Heart left ventricle (tissue), 16 donors: Measurements from ENCODE around the gene FBXW4. TPM values are rescaled to one million over a fixed set of nuclear protein-coding genes. Genes with fewer than 3 reads are reported as not detected.

ENCODE experiments used
- ATAC-seq, 4 donors: fragments of 200-7000 bp; cut with Tn5 transposase; one replicate each; pipeline ENCODE4 v1.9.1; 2020 to 2022; ENCODE audit warnings: moderate library complexity in 4 of 4, mild to moderate bottlenecking in 3 of 4, moderate number of reproducible peaks in 1 of 4
- DNase-seq, 5 donors: peaks; one replicate each; pipeline ENCODE4 v3.0.0-alpha.2; 2020
- H3K27ac ChIP-seq, 12 donors: fragments of 200-600 bp; sonication (generic) in 4 of 12; one replicate each; pipeline versions ENCODE4 v1.5.0 to v1.8.0; 2016 to 2022; ENCODE audit warnings: mild to moderate bottlenecking in 2 of 12
- H3K27me3 ChIP-seq, 9 donors: fragments of 200-600 bp; sonication (generic) in 2 of 9; one replicate each; pipeline versions ENCODE4 v1.5.1 to v1.8.0; 2016 to 2022; ENCODE audit warnings: mild to moderate bottlenecking in 3 of 9
- H3K36me3 ChIP-seq, 9 donors: fragments of 200-600 bp; sonication (generic) in 2 of 9; one replicate each; pipeline versions ENCODE4 v1.5.0 to v1.8.0; 2018 to 2022; ENCODE audit warnings: mild to moderate bottlenecking in 2 of 9
- H3K4me1 ChIP-seq, 12 donors: fragments of 200-600 bp; sonication (generic) in 4 of 12; one replicate each; pipeline versions ENCODE4 v1.5.0 to v1.8.0; 2016 to 2022; ENCODE audit warnings: mild to moderate bottlenecking in 3 of 12
- H3K4me3 ChIP-seq, 12 donors: fragments of 200-600 bp; sonication (generic) in 4 of 12; one replicate each; pipeline versions ENCODE4 v1.5.0 to v1.8.0; 2017 to 2022; ENCODE audit warnings: mild to moderate bottlenecking in 9 of 12, moderate library complexity in 4 of 12
- H3K9me3 ChIP-seq, 12 donors: fragments of 200-600 bp; sonication (generic) in 4 of 12; one replicate each; pipeline versions ENCODE4 v1.5.0 to v1.8.0; 2016 to 2022; ENCODE audit warnings: mild to moderate bottlenecking in 1 of 12
- CTCF ChIP-seq, 12 donors: fragments of 200-600 bp; sonication (generic) in 4 of 12; IDR thresholded peaks; one replicate each; pipeline versions ENCODE4 v1.5.0 to v1.8.0; 2018 to 2022; ENCODE audit warnings: antibody characterized with exemption in 12 of 12, mild to moderate bottlenecking in 5 of 12
- POLR2A ChIP-seq, 2 donors: fragments of 450-650 bp; IDR thresholded peaks; one replicate each; pipeline ENCODE4 v1.6.1; 2017; ENCODE audit warnings: antibody characterized with exemption in 2 of 2, mild to moderate bottlenecking in 2 of 2, moderate library complexity in 2 of 2
- WGBS, 4 donors: extraction: QIAGEN DNeasy Blood & Tissue Kit in 2 of 4; methylation state at CpG; one replicate each; pipeline versions ENCODE4 v1.1.5 to v1.1.7; 2013 to 2018; 5-methylcytosine and 5-hydroxymethylcytosine counted together
- intact Hi-C, 10 donors: fragments of 100-400 bp; cut with DNase I; formaldehyde crosslinking; loops; one replicate each; pipeline versions ENCODE4 v1.11.1 to v1.14.2; 2022
- polyA plus RNA-seq, 2 donors: library from polyadenylated mRNA; stranded (reverse); fragments of 200-250 nt; gene quantifications; one replicate each; pipeline ENCODE4 v1.2.3, GENCODE V29; 2013
- total RNA-seq, 9 donors: library from RNA; depleted of rRNA in 2 of 9; stranded (reverse); fragments of >200 nt in 2 of 9; fragmentation: NEBNext Ultra II Directional in 3 of 9; extraction: Animal tissue kit (Norgen Biotek cat#: 25700) in 3 of 9; gene quantifications; one replicate each; pipeline versions ENCODE4 v1.1.0 to v1.2.4, GENCODE V29; 2016 to 2023
- donor health status: ischemic (EF 13 %, LVEDD 7.1; RV severe dilation, severe dysfunction).
- donor health status: healthy with polysubstance abuse.
- donor health status: DM: no; HTN: yes; CAD: no.
- donor health status: DM: no; HTN: no; CAD: no.
- donor health status: ischemic (EF 25% LVEDD 6.9; RV normal size, moderate dysfunction).
- donor health status: ischemic (EF 25% LVEDD 5.7; RV mildly dilated, moderate dysfunction).
- donor health status: healthy.
- donor health status: DM: yes; HTN: yes; CAD: no.
- donor health status: ischemic (EF 35%, LVEDD 5.7; RV mildly dilated, moderate dysfunction).
- donor health status: nonischemic (EF 11% LVEDD 7.7; RV severe dilation, severe dysfunction).
- donor health status: DM: yes; HTN: yes; CAD: no.
- donor health status: PGD.
- donor health status: ischemic (EF 29% LVEDD 5.4; RV normal size, mild dysfunction).
- donor health status: nonischemic (EF 23%, LVEDD 6.1; RV moderate dilation, normal function).

The FBXW4 gene
- total and polyA plus RNA-seq, 11 donors, result 35.8 to 116 (median 80.9) TPM

GRCh38 chr10:101670635-101671034 is 24.3 kb downstream of the FBXW4 start:
- H3K36me3 ChIP-seq, result peaks cover 0 to 99% (median 96%) of the 10 kb centered on the region in 9 donors
- intact Hi-C loops, result no loop called here
- H3K27ac ChIP-seq, result no peak overlapping the region
- H3K4me1 ChIP-seq, result peaks cover 0 to 24% (median 7%) of the 10 kb centered on the region in 12 donors
- no peaks in the 10 kb centered on the region for H3K9me3 ChIP-seq
- H3K27me3 ChIP-seq, result no peaks in the 10 kb centered on the region
- no peak for TF ChIP-seq POLR2A (IDR thresholded peaks at IDR 0.05)
- no peak for TF ChIP-seq CTCF (IDR thresholded peaks at IDR 0.05)
- H3K4me3 ChIP-seq, result no peak overlapping the region
- DNase-seq (no peak), ATAC-seq (no peak)

GRCh38 chr10:101669181-101669580 is 25.8 kb downstream of the FBXW4 start:
- H3K27me3 ChIP-seq, result no peaks in the 10 kb centered on the region
- H3K27ac ChIP-seq, result no peak overlapping the region
- WGBS, 4 donors, result 93 to 98% (median 95%) methylated on average over 2 of the region's 2 CpGs
- intact Hi-C loops, result no loop called here
- H3K36me3 ChIP-seq, result peaks cover 0 to 99% (median 96%) of the 10 kb centered on the region in 9 donors
- H3K4me3 ChIP-seq, result no peak overlapping the region
- no peak for ATAC-seq
- peaks cover 0 to 24% (median 7%) of the 10 kb centered on the region in 12 donors for H3K4me1 ChIP-seq
- H3K9me3 ChIP-seq, result no peaks in the 10 kb centered on the region
- TF ChIP-seq CTCF (IDR thresholded peaks at IDR 0.05) (no peak), POLR2A (IDR thresholded peaks at IDR 0.05) (no peak)
- DNase-seq, result no peak

- no peak overlapping the region for H3K27ac ChIP-seq
- H3K4me1 ChIP-seq, result peaks cover 0 to 24% (median 7%) of the 10 kb centered on the region in 12 donors
- TF ChIP-seq POLR2A (IDR thresholded peaks at IDR 0.05) (no peak), CTCF (IDR thresholded peaks at IDR 0.05) (no peak)
- H3K9me3 ChIP-seq, result no peaks in the 10 kb centered on the region
- no peak for ATAC-seq
- no peak for DNase-seq
- WGBS, 4 donors, result 20 to 75% (median 49%) methylated on average over 1 of the region's 1 CpG
- peaks cover 0 to 99% (median 96%) of the 10 kb centered on the region in 9 donors for H3K36me3 ChIP-seq
- no peaks in the 10 kb centered on the region for H3K27me3 ChIP-seq
- no peak overlapping the region for H3K4me3 ChIP-seq
- intact Hi-C loops, result no loop called here
These were observed 26.4 kb downstream of the FBXW4 start for GRCh38 chr10:101668566-101668965.

- H3K4me3 ChIP-seq, result no peak overlapping the region
- no peaks in the 10 kb centered on the region for H3K9me3 ChIP-seq
- no peak for TF ChIP-seq POLR2A (IDR thresholded peaks at IDR 0.05)
- TF ChIP-seq CTCF (IDR thresholded peaks at IDR 0.05), result no peak
- intact Hi-C loops, result no loop called here
- H3K27me3 ChIP-seq, result no peaks in the 10 kb centered on the region
- ATAC-seq, result no peak
- 84 to 89% (median 88%) methylated on average over 9 of the region's 9 CpGs for WGBS, 4 donors
- H3K27ac ChIP-seq, result no peak overlapping the region
- DNase-seq, result no peak
- H3K36me3 ChIP-seq, result peaks cover 0 to 99% (median 96%) of the 10 kb centered on the region in 9 donors
- peaks cover 0 to 12% (median 0%) of the 10 kb centered on the region in 12 donors for H3K4me1 ChIP-seq
These were observed 28.9 kb downstream of the FBXW4 start for GRCh38 chr10:101666083-101666482.
